ENCODE measurements around the gene KCNF1.

The KCNF1 gene, protein sequence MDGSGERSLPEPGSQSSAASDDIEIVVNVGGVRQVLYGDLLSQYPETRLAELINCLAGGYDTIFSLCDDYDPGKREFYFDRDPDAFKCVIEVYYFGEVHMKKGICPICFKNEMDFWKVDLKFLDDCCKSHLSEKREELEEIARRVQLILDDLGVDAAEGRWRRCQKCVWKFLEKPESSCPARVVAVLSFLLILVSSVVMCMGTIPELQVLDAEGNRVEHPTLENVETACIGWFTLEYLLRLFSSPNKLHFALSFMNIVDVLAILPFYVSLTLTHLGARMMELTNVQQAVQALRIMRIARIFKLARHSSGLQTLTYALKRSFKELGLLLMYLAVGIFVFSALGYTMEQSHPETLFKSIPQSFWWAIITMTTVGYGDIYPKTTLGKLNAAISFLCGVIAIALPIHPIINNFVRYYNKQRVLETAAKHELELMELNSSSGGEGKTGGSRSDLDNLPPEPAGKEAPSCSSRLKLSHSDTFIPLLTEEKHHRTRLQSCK

DNA sequence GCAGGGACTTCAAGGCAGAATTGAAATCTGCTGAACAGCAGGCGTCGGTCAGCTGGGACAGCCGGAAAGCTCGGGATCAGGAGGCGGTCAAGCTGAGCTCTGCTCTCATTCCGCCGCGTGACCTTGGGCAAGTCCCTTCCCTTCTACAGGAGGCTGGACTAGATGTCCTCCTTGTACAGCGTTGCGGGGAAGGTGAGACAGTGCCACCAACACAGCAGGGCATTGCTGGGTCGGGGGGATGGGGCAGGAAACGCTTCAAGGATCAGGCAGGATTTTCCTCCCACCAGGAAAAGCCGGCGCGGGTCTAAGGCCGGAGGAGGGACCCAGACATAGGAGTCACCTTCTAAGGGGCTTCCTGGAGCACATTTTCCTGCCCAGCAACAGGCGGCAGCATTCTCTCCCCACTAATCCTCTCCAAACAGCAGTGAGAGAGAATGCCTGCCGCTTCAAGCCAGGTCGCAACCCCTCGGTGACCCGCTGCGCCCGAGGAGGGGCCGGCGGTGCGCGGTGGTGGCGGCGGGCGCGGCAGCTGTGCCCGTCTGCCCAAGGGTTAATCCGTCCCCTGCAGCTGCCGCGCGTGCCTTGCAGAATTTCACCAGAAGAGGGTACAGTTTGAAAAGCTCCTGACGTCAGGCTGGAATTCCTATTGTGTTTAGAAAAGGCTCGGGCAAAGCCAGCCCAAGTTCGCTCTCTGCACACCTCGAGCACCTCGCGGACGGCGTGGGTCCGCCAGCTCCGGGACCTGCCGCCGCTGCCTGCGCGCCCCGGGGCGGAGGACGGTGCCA is at the start of gene KCNF1:
Gene KCNF1, plus strand, starts transcription at position 644 of the 785 bp plus-strand sequence. CDS start 493 bp downstream, outside the sequence.
- DNase-seq: no peak

GRCh38 chr2:10862330-10862729 is 49.4 kb upstream of the KCNF1 start:
- no peak for DNase-seq

DNA sequence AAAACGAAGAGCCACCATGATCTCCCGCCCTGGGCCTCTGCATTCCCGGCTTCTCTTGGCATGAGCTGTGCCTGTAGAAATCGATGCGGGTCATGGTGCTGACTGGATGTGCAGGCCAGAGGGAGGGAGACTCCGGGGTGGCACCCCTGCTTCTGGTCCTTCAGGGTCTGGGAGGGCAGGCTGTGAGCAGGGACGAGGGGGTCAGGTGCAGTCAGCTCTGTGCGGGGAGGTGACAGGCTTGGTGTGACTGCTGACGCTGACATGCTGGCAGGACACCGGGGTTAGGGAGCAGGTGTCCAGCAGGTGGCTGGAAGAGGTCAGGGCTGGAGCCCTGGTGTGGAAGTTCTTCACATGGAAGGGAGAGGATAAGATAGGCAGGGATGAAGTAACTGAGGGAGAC is 48.7 kb upstream of the KCNF1 start:
- no peak for DNase-seq

- DNase-seq: peak; percentile 53
These were observed 47.9 kb upstream of the KCNF1 start for GRCh38 chr2:10863837-10864236.

- no peak for DNase-seq
These were observed 47.5 kb upstream of the KCNF1 start for GRCh38 chr2:10864251-10864650.

- no peak for DNase-seq
These were observed 46.7 kb upstream of the KCNF1 start for GRCh38 chr2:10864861-10865636.

DNA sequence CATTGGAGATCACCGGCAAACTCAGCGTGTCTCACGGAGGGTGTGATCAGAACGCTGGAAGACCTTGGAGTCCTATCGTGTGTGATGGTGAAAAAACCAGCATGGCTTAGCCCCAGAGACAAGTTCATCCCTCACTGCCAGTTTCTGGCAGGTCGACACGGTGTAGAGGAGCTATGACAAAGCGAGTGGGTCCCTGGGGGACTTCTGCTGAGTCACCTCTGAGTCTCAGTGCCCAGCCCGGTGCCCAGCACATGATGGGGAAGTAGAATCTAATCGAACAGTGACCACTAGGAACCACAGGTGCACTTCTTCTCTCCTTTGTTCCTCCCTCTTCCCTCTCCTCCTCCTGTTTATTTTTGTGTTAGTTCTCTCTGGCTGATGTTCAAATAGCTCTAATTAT is 45.9 kb upstream of the KCNF1 start:
- DNase-seq: no peak

GRCh38 chr2:10867692-10868420 is 43.9 kb upstream of the KCNF1 start:
- DNase-seq: no peak

- DNase-seq: no peak
These were observed 43.0 kb upstream of the KCNF1 start for GRCh38 chr2:10868465-10869314.

DNA sequence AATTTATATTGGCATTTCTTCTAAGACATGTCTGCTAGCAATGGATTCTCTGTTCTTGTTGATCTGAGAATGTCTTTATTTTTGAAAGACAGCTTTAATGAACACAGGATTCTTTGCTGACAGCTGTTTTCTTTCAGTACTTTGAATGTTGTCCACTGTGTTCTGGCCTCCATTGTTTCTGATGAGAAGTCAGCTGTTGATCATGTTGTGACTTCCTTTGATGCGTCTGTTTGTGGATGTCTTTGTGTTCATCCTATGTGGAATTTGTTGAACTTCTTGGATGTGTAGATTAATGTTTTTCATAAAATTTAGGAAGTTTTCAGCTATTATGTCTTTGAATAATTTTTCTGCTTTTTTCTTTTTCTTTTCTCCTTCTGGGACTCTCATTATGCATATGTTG is 39.8 kb upstream of the KCNF1 start:
- DNase-seq: no peak

- DNase-seq: no peak
These were observed 38.6 kb upstream of the KCNF1 start for GRCh38 chr2:10873171-10873570.

DNA sequence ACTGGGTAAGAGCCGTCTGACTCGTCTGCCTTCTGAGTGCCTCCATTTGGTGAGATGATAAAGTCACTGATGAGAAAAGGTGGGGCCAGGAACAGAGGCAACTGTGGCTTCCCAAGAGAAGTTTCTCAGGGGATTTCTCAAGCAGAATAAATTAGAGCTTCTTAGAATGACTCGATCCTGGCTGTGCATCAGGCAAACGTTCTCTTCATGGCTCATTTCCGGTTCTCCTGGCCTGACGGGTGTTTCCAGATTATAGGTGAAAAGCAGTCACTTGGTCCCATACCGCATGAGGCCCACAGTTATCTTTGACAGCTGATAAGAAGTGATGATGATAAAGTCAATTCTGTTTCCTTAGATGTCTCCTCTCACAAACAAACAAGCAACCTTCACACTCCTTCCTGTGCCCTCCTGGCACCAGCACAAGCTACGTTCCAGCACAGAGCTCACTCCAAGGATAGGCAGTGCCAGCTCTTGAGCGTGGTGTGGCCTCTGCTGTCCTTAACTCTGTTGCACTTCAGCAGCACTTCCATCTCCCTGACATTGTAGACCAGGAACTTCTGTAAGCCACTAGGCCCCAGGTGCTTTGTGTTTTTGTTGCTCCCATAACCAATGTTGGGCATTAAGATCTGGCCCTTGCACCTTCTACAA is 37.8 kb upstream of the KCNF1 start:
- DNase-seq: no peak

GRCh38 chr2:10875126-10875525 is 36.6 kb upstream of the KCNF1 start:
- DNase-seq: no peak

GRCh38 chr2:10876394-10876793 is 35.3 kb upstream of the KCNF1 start:
- no peak for DNase-seq

DNA sequence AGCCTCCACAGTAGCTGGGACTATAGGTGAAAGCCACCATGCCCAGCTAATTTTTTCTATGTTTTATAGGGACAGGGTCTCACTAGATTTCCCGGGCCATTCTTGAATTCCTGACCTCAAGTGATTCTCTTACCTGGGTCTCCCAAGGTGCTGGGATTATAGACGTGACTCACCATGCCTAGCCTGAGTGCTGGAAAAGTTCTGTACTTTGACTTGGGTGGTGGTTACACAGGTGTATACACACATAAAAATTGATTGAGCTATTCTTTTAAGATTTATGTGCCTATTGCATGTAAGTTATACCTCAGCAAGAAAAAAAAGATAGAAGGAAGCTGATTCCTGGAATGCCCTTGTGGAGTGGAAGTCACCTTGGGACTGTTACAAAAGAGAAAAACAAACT is 34.8 kb upstream of the KCNF1 start:
- no peak for DNase-seq

GRCh38 chr2:10877651-10878111 is 34.1 kb upstream of the KCNF1 start:
- DNase-seq: no peak

GRCh38 chr2:10878268-10878915 is 33.3 kb upstream of the KCNF1 start:
- DNase-seq: no peak

- DNase-seq: no peak
These were observed 32.6 kb upstream of the KCNF1 start for GRCh38 chr2:10879159-10879558.

GRCh38 chr2:10879624-10880585 is 31.8 kb upstream of the KCNF1 start:
- no peak for DNase-seq

Measured in CD4-positive, alpha-beta T cell treated with Interferon gamma for 1 hour (primary cell).